ENCODE data around the gene GSTM3. TPM values are rescaled to one million over a fixed set of nuclear protein-coding genes. Genes with fewer than 3 reads are reported as not detected.

The GSTM3 gene
- total and polyA plus RNA-seq, 10 of the 15 experiments (the other 5 are each of a cell fraction or from before 2014, with no cell fraction given): not detected

GRCh38 chr1:109716570-109717090 is 24.2 kb downstream of the GSTM3 start:
- ChIA-PET POLR2A (no interaction called here), CTCF (interaction anchor here (0.6 kb wide), 1 partner anchor 266 kb away, joined by 3 read pairs; no protein-coding TSS in a partner anchor), SMC1A (ENCODE audit: uncharacterized antibody, unreplicated experiment) (interaction anchor here (1.6 kb wide), 1 partner anchor 29 kb away, joined by 3 read pairs; the partner anchor contains the start of gene GSTM1), RAD21 (ENCODE audit: unreplicated experiment) (interaction anchor here (2.0 kb wide), 1 partner anchor 58 kb away, joined by 6 read pairs; no protein-coding TSS in a partner anchor)
- ATAC-seq (no peak), DNase-seq (ENCODE audit: low read depth, low spot score) (no peak), FAIRE-seq (no peak)
- in situ Hi-C loops (cut with MboI): no loop called here
- Histone ChIP-seq H3K4me2 (ENCODE audit: control insufficient read depth, insufficient read depth) (no peak overlapping the region), H3K27ac (ENCODE audit: control insufficient read depth, insufficient read depth) (no peak overlapping the region), H2AFZ (ENCODE audit: control insufficient read depth, low read depth, low read length) (no peak overlapping the region), H3K27me3 (replicated peaks in 1 of 2; ENCODE audit: control insufficient read depth in 2 of 2, insufficient read depth in 2 of 2, low read length in 1 of 2) (no peaks in the 10 kb centered on the region), H4K20me1 (ENCODE audit: control insufficient read depth, insufficient read depth) (no peaks in the 10 kb centered on the region), H3K4me1 (ENCODE audit: control insufficient read depth, insufficient read depth, low read length) (peaks cover 11% of the 10 kb centered on the region), H3K79me2 (ENCODE audit: control insufficient read depth, insufficient read depth, low read length) (no peaks in the 10 kb centered on the region), H3K9ac (ENCODE audit: control insufficient read depth, insufficient read depth, low read length) (no peak overlapping the region), H3K9me3 (replicated peaks; ENCODE audit: control insufficient read depth, insufficient read depth, low read length) (no peaks in the 10 kb centered on the region; the same call in 2 of the 3 replicates), H3K4me3 (no peak overlapping the region), H3K36me3 (ENCODE audit: control insufficient read depth in 2 of 2, insufficient read depth in 2 of 2, low read length in 1 of 2) (no peaks in the 10 kb centered on the region)
- 91% methylated on average over 3 of the region's 3 CpGs for WGBS (ENCODE audit: insufficient coverage, insufficient replicate concordance, low lambda C conversion rate, missing lambda C conversion rate)
- intact Hi-C loops (cut with micrococcal nuclease; ENCODE audit: unreplicated experiment): no loop called here
- BruUV-seq (replicated peaks): no TSS peak
- no peak for TF ChIP-seq RFX5 (IDR thresholded peaks at IDR 0.05; ENCODE audit: low read depth, low read length)
- no peak for TF ChIP-seq ZNF207 (IDR thresholded peaks at IDR 0.05; ENCODE audit: borderline replicate concordance)
- TF ChIP-seq PAX8 (IDR thresholded peaks at IDR 0.05): no peak
- no peak for TF ChIP-seq YBX1 (IDR thresholded peaks at IDR 0.05)
- no peak for TF ChIP-seq CHD2 (IDR thresholded peaks at IDR 0.05; ENCODE audit: borderline replicate concordance, low read depth, low read length)
- no peak for TF ChIP-seq ZNF274 (IDR thresholded peaks at IDR 0.05; ENCODE audit: insufficient read depth, insufficient read length)
- TF ChIP-seq IRF3 (IDR thresholded peaks at IDR 0.05): no peak

All from GM12878 (cell line).